CD4-positive, alpha-beta T cell treated with Interleukin-10 for 1 hour (primary cell): ENCODE data around the gene ATP5PD.
A peak's percentile ranks its signal among the peaks of the same experiment; 100 is the strongest.
"Not testable (repeated sequence)": the region's sequence is repeated elsewhere in the genome, so short reads cannot be mapped to it uniquely, and the experiment has no call there.

Source experiments
- DNase-seq: peaks from one replicate; pipeline ENCODE4 v3.0.0-alpha.2; 2020

The ATP5PD gene

DNA sequence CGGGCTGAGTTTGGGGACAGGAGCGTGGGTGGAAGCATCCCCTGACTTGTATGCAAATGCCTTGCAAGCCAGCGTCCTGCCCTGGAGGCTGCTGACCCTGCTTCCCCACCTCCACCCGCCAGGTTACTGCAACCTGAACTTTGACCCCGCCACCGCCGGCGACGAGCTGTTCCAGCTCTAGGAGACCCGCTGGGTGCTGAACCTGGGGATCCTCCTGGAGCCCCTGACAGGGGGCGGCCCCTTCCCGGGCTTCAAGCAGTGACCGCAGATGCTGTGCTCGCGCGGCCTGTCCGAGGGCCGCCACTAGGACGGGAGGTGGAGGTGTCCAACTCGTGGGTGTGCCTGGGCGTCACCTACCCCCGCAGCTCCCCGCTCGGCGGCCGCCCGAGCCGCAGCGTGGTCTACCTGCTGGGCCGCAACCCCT, 30.3 kb upstream of the ATP5PD start:
- DNase-seq, result no peak

DNA sequence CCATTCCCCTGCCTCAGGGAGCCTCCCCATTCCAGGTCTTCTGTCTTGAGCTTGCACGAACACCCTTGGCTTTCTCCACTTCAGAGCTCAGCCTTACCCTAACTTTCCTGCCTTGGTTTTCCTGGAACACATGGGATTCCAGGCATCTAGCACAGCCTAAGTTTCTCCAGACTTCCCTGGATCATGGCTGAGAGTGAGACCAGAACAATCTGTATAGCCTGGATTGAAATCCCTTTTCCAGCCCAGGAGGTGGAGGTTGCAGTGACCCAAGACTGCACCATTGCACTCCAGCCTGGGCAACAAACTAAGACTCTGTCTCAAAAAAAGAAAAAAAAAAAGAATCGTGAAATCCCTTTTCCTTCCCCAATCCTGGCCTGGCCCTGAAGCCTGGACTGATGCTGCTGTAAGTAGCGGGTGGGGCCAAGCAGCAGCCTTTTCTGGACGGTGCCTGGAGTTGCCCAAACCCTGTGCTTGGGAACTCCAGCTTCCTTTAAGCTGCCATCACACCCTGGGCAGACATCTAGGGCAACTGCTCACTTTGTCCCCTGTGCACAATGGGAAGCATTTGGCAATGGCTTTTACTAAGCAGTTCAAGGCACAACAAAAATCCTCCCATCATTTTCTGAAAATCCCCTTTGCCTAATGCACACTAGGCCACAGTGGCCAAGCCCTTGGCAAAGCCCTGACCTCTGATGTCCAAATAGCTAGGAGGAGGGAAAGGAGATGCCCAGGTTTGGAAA, 29.0 kb upstream of the ATP5PD start:
- no peak for DNase-seq

DNA sequence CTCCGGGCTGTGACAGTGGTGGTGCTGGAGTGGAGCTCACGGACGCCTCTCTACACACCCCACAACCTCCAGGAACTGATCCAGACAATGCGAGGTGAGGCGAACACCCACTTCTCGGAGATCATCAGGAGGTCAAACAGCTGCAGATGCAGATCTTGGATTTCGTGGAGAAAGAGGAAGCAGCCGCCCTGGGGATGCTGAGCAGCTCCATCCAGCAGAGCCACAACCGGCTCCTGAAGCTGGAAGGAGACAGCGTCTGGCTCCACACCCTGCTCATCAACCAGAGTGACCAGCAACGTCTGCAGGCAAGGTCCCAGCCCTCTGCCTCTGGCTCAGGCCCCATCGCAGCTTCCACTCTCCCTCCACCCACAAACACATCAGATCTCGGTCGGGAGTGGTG, 27.8 kb upstream of the ATP5PD start:
- DNase-seq, result no peak

DNA sequence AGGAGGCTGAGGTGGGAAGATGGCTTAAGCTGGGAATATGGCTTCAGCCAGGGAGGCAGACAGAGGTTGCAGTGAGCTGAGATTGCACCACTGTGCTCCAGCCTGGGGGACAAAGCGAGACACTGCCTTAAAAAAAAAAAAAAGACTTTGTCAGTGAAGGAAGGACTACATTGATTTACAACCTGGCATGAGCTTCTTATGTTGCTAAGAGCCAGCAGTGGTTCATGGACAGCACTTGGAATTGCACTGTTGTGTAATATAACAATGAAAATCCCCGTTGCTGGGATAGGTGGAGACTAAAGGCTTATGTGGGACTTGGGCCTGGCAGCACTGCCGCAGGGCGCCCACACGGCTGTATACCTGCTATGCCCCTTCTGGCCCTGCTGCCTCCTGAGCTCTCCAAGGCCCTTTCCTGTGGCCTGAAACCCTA, 26.9 kb upstream of the ATP5PD start:
- DNase-seq, result no peak

DNA sequence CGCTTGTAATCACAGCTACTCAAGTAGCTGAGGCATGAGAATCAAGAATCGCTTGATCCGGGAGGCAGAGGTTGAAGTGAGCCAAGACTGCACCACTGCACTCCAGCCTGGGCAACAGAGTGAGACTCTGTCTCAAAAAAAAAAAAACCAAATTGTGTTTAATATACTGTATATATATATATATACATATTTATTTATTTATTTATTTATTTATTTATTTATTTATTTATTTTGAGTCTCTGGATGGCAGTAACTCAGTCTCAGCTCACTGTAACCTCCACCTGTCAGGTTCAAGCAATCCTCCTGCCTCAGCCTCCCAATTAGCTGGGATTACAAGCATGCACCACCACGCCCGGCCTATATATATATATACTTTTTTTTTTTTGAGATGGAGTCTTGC, 26.1 kb upstream of the ATP5PD start:
- DNase-seq, result not testable (repeated sequence)

DNA sequence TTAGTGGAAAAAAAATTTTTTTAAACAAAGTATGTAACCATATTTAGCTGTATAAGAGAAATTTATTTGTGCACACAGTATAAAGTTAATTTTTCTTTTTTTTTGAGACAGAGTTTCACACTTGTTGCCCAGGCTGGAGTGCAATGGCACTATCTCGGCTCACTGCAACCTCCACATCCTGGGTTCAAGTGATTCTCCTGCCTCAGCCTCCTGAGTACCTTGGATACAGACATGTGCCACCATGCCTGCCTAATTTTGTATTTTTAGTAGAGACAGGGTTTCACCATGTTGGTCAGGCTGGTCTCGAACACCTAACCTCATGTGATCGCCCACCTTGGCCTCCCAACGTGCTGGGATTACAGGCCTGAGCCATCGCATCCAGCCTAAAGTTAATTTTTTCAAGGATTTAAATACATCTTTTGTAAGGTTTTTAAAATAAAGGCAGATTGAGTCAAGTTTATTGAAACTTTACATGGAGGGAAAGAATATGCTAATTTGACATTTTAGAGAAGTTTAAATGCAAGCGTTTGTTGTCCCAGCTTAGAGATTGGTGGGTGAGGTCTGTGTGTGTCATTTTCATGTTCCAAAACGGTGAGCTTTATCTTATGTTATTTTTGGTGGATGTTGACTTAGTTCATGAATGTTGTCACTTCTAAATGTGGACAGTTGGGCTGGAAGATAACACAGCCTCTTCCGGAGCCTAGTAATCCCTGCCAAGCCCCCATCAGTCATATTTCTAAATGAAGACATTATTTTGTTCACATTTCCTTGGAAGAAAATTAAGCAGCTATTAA, 24.9 kb upstream of the ATP5PD start:
- DNase-seq, result not testable (repeated sequence)

DNA sequence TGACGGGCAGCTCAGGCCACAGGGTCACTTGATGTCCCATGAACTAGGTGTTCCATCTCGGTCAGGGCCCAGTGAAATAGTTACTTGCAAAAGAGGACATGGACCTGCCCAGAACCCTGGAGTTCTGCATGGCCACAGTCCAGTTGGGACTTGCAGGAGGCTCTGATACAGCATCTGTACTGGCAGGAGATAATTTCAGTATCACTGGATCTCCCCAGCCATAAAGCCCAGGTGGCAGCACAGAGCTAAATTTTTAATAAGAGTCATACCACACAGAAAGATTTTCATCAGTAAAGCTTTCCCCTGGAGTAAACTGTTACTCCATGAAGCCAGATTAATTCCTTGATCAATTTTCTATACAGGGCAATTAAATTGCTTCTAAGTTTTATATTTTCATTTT, 23.0 kb upstream of the ATP5PD start:
- DNase-seq, result peak; percentile 31

DNA sequence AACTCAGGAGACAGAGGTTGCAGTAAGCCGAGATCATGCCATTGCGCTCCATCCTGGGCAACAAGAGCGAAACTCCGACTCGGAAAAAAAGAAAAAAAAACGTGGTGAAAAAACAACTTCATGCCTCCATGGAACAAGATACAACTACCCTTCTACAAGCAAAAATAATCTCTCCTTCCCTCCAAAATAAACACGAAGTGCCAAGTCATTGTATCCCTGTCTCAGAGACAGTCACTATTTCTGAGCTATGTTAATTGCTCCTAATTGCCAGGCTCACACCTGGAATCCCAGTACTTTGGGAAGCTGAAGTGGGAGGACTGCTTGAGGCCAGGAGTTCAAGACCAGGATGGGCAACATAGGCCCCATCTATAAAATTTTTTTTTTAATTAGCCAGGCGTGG, 22.0 kb upstream of the ATP5PD start:
- DNase-seq, result no peak

DNA sequence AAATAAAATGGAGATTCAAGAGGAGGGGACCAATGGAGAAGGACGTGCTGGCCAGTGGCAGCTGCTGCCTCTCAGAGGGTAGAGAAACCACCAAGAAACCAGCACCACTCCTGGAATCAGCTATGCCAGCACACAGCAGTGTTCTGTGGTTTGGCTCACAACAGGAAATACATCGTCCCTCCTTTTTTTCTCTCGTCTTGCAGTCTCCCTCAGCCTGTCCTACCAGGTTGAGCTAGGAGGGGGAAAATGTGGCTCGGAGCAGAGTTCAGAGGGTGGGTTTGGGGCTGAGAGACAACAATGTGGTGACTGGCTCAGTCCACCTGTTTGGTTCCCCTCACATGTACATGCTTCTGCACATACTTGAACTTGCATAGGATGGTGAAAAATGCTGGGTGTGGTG, 21.1 kb upstream of the ATP5PD start:
- DNase-seq, result peak; percentile 24

DNA sequence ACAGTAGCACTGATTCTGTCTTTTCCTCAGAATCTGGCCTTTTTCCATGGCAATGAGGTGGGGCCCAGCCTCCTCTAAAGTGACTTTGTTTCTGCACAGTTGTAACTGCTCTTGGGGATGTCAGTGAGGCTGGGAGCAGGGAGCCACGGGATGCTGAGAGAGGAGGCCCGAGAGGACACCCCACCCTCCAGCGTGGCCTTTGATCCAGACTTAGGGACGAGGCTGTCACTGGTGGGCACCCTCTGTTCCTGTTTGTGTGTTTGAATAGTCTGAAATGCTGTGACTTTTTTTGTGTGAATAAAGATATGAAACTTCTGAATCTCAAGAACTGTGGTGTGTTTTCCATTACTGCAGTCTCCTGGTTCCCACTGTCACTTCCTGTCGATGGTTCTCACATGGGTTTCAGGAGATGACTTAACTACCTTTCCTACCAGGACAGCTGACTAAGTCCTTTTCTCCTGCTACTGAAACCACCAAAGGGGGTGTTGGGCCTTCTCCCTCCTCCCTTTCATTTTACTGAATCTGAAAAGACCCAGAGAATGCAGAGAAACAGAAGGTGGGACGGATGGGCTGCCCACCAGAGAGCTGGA, 18.9 kb upstream of the ATP5PD start:
- DNase-seq, result no peak

DNA sequence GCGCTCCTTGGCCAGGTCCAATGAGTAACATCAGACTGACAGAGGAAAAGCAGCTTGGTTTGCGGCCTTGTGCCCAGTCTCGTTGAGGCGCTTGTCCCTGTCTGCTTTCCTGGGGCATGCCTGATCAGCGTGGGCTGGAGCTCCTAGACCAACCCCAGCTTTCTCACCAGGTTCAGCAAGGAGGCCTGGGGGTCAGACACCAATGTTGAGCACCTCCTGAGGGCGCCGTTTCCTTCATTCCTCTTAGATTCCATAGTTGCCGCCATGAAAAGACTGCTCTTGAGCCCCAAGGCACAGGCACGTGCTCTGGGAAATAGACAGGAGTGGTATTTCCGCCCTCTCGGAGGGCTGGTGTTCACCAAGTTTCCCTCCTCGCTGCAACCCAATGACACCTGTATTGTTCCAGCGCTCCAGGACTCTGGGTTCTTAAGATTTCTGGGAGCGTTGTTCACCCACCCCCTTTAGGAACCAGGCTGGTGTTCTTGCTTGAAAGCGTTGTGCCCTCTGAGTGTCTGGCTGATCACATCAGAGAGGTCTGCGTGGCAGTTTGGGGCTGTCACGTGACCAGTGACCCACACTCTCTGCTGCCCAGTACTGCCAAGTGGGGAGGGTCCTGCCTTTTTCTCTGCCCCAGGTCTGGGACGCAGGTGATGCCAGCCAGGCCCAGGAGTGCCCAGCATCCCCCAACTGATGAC, 18.2 kb upstream of the ATP5PD start:
- DNase-seq, result no peak

DNA sequence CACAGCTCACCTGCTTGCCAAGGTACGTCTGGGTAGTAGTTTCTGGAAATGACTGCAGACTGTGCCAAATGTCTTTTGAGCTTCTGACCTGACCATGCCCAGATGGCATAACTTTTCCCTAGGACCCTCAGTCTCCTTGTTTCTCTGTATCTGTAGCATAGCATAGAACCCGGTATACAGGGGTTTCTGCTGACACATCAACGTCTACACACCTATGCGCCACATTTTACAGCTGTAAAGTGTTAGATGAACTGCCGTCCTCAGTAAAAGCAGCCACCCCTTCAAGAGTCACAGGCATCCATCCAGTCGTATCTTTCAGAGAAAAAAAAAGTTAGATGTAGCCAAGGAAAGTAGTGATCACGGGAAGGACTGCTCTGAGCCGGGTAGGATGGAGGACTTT, 17.7 kb upstream of the ATP5PD start:
- no peak for DNase-seq

DNA sequence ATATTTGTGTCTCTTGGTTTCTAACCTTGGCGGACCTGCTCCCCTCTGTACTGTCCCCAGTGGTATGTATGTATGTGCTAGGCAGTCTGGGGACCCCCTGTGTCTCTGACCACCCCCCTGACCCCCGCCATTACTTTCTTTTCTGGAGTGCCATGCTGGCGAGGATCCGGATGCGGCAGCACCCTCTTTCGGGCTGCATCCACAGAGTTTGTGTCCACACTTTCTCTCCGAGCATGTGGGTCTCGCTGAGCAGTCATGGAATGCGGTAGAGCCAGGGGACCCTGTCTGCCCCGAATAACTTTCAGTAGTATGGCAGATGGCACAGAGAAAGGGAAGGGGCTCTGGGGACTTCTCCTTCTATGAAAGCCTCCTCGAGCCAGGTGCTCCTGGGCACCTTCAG, 17.3 kb upstream of the ATP5PD start:
- DNase-seq, result no peak

DNA sequence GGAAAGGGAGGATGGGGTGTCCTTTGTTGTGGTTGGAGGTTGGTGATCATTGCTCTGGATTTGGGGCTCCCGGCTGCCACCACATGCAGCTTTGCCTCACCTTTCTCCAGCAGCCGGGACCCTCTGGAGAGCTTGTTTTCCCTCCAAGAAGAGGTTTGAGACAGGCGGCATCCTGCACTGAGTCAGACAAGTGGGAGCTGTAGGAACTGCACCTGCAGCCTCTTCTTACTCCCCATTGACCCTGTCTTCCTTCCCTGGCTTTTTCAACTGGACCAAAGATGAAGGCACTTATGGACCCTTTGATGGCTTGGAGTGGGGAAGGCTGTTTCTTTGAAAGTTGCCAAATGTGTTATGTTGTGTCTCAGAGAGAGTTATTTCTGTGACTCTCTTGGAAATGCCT, 16.9 kb upstream of the ATP5PD start:
- no peak for DNase-seq

DNA sequence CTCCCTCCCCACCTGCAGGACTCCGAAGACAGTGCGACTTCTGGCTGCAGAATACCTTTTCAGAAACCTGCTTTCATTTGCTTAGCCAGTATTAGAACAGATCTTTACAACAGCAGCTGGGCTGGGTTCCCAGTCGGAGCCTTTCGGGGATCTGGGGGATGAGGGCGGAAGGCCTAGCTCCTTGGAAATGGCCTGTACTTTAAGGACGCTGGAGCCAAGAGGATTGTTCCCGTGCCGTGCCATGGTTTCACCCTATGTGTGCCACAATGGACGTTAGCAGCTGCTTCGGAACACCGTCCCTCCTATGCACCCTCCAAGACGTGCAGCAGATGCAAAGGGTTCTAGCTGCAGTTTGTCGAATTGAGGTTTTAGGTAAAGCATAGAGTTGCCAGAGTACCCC, 16.4 kb upstream of the ATP5PD start:
- no peak for DNase-seq

DNA sequence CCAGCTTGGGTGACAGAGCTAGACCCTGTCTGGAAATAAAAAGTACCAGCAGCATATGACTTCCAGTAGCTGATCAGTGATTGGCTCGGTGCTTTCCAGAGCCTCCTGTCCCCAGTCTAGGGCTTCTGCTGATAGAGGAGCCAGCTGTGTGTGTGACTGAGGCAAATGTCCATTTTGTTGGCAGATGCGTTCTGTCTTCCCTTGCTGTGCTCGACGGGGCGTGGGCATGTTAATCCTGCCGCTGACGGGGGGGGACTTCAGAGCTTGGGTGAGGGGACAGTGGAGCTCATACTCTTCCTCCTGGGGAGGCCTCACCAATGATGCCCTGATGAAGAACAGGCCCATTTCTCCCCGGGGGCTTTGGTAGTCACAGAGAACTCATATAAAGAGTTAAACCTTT, 14.8 kb upstream of the ATP5PD start:
- DNase-seq, result no peak

DNA sequence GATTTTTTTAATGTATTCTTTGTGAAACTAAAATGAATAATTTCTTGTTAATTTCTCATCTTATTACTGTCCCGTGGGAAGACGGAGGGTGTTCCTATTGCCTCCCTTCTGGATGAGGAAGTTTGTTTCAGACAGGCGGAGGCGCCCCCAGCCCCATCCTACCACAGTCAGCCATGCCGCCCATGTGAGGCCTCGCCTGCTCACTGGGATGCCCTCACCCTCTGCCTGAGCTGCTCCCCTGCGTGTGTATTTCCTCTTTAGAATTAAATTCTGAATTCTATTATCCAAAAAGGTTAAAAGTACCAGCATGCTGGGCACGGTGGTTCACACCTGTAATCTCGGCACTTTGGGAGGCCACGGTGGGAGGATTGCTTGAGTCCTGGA, 14.3 kb upstream of the ATP5PD start:
- DNase-seq, result no peak

DNA sequence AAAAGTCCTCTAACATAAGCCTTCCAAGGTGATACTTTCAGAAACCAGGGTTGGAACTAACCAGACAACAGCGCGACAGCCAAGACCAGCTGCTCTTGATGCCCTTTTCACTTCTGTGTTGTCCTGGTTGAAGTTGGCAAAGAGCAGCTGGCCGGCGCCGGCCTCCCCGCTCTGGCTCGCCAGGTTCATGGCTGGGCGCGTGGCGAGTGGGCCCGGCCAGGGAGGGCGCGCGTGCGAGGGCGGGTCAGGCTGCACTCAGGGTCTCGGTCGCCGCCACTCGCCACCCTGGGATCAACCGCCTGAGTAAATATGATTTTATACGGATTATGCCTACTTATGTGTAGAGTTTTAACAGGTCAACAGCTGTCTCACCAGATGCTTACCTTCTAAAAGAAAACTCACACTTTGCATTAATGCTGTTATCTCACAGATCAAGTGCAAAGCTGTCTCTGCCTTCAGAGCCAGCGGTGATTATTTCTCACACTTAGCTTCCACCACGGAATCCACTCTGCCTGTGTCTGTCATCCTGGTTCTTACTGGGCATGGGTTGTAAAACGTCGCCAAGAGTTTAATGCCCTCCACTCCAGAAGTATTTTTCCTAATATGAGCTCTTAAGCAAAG, 13.8 kb upstream of the ATP5PD start:
- no peak for DNase-seq

DNA sequence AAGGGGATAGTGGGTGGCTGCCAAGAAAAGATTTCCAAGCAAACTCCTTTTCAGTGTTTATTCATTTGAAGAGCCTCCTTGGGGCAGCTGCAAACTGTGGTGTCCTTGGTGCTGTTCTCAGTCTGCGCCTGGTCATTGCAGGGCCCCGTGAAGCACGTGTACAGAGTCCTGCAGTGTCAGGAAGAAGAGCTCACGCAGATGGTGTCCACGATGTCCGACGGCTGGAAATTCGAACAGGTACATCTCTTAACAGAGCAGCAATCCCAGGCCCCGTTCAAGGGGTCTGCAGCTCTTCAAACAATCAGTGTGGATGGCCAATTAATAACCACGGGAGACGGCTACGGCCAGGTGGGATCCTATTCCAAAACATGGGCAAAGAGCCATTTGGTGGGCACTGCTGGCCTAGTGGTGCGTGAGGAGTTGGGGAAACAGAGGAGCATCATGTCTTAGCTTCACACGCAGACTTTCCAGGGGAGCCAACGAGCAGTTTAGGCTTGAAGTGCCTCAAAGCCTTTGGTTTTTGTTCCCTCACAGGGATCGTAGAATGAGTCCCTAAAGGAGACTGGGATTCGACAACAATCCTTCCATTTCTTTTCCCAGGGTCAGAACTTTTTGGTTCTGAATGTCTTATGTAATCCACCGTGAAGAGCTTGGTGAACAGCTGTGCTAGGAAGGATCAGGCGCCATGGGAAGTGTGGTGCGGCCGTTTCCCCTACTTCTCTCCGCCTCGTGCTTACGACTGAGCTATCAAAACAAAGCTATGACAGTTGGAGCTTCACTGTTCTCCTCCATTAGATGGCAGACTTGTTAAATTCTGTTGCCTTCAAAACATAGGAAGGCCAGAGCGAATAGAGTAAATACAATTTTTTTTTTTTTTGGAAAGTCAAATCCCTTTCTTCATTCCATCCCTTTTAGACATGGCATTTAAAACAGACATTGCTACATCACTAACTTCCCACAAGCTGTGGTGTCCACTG, 12.9 kb upstream of the ATP5PD start:
- DNase-seq, result peak; percentile 16

DNA sequence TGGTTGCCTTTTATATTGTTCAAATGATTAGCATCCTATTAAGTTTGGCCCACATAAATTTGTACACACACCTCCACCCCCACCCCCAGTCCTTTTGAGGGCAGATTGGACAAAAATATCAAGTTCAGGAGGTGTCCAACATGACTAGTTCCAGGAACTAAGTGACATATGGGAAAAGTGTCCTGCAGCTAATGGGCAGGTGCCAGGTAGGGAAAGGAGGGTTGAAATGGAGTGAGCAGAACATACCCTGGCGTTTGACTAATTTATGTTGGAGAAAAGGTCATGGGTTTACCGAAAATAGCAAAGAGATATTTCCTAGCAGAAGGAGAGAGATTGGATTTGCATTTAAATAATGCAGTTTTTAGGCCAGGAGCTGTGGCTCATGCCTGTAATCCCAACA, 5.2 kb upstream of the ATP5PD start:
- DNase-seq, result no peak

DNA sequence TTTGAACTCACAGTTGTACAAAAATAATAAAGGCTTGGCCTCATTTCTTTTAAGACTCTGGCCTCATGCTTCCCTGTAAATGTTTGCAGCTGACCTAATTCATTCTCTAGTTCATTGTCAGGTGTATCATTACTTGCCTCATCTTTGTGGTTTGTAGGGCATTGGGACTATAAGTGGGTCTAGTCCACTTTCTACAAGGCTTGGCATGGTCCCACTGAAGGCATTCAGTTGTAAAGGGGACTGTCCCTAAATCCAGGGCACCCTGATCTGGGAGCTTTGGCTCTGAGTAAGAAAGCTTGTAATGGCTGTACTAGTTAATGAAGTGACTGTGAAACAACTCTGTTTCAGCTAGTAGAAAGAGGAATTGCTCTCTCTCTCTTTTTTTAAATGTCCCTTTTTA, 2.9 kb upstream of the ATP5PD start:
- DNase-seq, result no peak

DNA sequence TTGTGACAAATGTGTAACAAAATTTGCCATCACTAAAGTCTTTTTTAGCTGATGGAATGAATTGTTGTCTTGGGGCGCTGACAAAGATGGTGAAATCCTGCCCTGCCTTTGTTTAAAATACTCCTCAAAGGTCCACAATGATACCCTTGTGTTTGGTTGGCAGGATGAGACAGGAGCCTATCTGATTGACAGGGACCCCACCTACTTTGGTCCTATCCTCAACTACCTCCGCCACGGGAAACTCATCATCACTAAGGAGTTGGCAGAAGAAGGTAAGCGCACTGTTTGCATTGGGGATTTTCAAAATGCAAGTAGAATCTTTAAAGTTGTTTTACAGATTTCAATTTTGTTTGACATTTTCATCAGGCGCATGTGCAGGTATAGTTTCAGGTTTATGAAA, 2.3 kb upstream of the ATP5PD start:
- no peak for DNase-seq
